GM18508 (cell line): ENCODE results near the gene HSPB7.
"Not testable (repeated sequence)": the region's sequence is repeated elsewhere in the genome, so short reads cannot be mapped to it uniquely, and the experiment has no call there.

Experiments
- ATAC-seq: cut with Tn5 transposase; IDR thresholded peaks from one replicate; pipeline ENCODE4 v1.9.1; 2021; ENCODE audit warnings: moderate number of reproducible peaks; ENCODE audit not compliant: insufficient read depth, unreplicated experiment

The HSPB7 gene

DNA sequence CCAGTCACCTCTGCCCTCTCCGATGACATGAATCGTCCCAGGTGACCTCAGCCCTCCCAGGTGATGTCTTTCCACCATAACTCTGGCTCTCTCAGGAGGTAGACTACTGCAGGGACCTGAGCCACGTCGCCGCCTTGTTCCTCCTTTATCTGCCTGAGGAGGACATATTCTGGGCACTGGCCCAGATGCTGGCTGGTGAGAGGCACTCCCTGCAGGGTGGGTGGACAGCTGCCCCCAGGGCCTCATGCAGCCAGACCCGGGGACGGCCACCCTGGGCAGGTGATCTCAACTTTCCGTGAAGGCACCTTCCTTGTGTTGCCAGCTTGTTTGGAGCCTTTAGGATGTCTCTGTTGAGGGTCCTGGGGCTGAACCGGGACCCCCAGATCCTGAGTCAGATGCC is 28.1 kb downstream of the HSPB7 start:
- ATAC-seq: no peak

DNA sequence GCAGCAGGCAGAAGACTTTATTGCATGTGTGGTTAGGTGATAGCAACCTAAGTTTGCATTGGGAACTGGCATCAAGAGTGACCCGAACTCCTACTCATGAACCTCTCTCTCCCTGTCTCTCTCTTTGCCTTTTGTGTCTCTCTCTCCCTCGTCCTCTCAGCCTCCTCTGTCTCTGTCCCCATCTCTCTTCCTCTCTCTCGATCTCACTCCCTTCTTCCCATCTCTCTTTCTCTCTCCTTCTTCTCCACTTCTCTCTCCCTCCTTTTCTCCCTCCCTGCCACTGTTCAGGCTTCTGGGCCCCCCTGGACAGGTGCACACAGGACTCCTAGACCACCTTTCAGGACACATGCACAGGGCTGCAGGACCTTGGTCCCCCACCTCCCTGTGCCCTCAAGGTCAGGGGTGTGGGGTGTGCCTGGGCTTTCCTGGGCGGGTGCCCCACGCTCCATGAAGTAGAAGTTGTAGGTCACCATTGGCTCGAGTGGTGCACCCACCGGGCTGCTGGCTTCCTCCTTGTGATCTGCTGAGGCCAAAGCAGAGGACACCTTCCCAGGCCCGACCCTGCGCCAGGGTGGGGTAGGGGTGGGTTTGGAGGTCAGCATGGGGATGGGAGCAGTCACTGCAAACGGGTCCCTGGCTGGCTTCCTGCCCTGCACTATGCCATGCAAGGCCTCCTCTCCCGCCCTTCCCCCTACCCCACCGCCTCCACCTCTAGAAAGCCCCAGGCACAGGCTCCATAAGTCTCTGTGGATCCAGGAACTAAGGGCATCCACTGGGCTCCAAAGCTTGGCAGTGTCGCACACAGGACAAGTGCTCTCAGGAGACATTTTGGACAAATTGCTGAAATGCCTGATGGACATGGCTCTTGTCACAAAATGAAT is 28.7 kb downstream of the HSPB7 start:
- ATAC-seq: no peak

DNA sequence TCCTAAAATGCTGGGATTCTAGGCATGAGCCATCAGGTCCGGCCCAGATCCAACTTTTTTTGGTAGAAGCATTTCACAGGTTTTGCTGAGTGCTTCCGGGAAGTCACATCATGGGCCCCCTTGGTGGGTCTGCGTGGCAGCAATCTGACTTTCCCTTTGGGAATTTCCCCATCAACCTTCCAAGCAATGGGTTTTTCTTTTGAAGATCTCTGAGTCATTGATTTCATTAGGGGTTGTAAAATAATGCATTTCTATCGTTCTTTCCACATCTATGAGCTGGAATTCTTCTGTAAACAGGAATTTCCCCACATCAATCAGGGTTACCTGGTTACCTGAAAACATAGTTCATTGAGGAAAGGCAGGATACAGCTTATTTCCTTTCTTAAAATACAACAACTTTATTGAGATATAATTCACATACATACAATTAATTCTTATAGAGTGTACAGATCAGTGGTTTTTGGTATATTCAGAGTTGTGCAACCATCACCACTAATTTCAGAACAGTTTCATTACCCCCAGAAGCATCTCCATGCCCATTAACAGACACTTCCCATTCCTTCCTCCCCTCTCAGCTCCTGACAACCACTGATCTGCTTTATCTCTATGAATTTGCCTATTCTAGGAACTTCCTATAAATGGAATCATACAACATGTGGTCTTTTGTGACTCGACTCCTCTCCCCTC is 32.1 kb downstream of the HSPB7 start:
- ATAC-seq: no peak

DNA sequence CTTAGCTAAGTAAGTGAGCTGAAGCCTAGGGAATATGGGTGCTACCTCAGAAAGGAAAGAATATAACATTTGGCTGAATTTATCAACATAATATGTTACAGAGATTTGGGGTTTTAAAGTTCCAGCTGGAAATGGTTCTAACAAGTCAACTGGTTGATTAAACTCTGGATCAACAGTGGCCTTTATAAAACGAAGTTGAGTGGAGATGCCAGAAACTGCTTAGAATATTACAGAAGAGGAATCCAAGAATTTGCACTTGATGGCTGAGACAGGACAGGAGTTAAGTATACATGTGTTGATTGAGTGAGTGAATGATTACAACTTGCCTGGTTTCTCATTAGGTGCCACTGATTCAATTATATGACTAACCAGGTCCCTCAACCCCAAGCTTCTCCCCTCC is 34.6 kb downstream of the HSPB7 start:
- ATAC-seq: no peak

DNA sequence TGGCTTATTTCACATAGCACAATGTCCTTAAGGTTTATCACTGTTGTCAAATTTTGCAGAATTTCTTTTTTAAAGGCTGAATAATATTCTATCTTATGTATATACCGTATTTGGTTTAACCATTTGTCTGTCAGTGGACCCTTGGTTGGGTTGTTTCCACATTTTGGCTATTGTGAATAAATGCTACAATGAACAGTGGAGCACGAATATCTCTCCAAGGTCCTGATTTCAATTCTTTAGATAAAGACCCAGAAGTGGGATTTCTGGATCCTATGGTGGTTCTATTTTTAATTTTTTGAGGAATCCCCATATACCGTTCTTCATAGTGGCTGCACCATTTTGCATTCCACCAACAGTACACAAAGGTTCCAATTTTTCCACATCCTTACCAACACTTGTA is 36.2 kb downstream of the HSPB7 start:
- no peak for ATAC-seq

DNA sequence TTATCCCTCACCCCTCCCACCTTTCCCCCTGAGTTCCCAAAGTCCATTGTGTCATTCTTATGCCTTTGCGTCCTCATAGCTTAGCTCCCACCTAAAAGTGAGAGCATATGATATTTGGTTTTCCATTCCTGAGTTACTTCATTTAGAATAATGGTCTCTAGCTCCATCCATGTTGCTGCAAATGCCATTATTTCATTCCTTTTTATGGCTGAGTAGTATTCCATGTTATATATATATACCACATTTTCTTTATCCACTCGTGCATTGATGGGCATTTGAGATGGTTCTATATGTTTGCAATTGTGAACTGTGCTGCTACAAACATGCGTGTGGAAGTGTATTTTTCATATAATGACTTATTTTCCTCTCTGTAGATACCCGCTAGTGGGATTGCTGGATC is 39.9 kb downstream of the HSPB7 start:
- not testable (repeated sequence) for ATAC-seq

DNA sequence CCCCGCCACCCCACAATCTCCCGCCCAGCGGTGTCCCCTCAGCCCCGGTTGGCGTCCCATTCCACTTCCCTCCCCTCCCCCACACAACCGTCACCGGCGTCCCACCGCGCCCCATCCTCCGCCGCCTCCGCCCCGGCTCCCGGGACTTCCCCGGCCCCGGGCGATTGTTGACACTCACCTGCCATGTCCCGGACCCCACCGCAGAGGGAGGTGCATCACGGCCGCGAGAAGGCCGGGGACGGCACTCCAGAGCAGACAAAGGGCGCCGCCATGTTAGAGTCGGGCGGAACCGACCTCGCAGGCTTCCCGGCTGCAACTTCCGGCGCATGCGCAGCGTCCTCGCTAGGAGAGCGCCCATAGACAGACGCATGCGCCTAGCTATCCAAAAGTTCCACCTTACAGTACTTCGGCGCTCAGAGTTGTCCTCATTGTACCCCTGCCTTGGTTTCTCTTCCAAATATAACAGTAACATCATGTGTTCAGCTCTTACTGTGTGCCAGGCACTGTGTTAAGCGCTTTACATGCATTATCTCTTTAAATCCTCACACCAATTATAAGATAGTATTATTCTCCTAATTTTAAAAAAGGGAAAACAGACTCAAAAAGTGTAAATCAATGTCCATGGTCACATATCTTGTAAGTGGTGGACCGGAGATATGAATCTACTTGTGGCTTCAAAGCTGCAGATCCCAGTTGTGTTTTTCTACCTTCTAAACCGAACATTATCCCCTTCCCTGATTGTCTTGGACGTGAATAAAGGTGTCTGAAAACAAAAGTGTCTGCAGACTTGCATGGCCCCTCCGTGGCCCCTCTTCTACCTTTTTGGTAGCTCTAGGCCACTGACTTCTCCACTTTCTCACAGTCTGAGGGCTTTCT is 41.8 kb downstream of the HSPB7 start, which contains the start of gene ZBTB17:
ZBTB17 (minus strand) TSS at position 297 of the 876 bp plus-strand sequence. CDS start 27,606 bp downstream, outside the sequence.
- no peak for ATAC-seq

DNA sequence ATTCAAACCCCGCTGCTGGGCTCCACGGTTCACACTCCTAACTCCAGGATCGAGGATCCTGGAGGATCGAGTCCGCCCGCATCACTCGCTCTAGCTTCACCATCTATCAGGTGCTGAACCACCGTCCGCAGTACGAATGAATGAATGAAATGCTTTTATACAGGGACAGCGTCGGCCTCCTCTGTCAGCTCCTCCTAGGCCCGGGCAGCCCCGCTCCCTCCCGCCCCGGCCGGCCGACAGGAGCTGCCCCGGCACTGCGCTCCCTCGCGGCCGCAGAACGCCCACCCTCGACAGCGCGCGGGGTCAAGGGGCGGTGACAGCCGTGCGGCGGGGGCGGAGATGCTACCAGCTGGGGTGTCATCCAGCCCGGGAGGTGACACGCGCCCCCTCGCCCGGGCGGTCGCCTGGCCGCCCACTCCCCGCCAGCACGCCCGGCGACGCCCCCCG is 42.5 kb downstream of the HSPB7 start:
- no peak for ATAC-seq

DNA sequence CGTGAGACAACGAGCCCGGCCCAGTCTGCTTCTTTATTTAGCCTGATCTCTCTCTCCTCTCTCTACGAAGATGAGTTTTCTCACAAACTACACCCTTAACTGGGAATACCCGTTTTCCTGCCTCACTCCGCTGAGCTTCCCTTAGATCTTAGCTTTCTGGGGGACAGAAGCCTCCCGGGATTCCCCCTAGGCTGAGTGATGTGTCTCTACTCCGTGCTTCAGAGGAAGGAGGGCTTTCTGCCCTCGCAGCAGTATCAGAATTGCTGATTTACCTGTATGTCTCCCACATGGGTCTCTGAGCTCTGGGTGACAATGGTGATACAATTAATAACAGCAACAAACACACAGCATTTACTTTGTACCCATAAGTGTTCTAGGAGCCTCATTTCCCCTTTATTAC is 43.0 kb downstream of the HSPB7 start:
- no peak for ATAC-seq

DNA sequence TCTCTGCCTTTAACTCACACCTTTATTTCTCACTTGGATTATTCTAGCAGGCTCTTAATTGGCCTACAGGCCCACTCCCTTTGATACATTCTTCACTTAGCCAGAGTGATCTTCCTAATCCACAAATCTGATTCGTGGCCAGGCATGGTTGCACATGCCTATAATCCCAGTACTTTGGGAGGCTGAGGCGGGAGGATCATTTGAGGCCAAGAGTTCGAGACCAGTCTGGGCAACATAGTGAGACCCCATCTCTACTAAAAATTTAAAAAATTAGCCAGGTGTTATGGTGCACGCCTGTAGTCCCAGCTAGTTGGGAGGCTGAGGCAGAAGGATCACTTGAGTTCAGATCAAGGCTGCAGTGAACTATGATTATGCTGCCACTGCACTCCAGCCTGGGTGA is 44.1 kb downstream of the HSPB7 start:
- ATAC-seq: no peak

DNA sequence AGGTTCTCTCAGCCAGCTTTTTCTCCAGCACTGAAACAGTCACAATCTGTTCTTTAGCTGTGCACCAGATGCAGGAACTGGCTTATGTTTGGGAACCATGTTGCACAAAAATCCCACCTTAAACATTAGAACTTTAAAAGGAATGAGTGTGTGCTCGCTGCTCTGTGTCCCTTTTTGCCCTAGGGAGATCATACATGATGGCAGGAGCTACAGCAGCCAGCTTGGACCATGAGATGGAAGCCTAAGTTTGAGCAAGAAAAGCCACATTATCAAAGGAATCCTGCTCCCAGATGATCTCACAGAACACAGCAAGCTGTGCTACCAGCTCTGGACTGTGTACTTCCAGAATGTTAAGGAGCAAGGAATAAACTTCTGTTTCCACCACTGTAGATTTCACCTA is 45.4 kb downstream of the HSPB7 start:
- ATAC-seq: no peak

DNA sequence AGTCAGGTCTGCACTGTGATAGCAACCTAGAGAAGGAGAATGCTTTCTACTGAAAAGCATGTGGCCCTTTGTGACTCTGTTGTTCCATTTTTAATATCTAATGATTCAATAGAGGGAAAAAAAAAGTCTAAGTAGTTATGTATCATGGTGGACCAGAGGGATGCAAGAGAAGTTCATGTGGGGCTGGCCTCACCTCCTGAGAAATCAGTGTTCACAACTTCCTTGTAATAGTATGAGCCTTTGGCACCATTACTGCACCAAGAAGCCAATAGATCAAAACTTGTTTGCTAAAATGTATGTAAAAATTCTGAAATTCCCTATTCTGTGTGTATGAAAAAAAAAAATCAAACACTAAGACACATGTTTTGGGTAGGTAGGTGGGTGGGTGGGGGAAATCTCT is 46.9 kb downstream of the HSPB7 start:
- ATAC-seq: no peak

DNA sequence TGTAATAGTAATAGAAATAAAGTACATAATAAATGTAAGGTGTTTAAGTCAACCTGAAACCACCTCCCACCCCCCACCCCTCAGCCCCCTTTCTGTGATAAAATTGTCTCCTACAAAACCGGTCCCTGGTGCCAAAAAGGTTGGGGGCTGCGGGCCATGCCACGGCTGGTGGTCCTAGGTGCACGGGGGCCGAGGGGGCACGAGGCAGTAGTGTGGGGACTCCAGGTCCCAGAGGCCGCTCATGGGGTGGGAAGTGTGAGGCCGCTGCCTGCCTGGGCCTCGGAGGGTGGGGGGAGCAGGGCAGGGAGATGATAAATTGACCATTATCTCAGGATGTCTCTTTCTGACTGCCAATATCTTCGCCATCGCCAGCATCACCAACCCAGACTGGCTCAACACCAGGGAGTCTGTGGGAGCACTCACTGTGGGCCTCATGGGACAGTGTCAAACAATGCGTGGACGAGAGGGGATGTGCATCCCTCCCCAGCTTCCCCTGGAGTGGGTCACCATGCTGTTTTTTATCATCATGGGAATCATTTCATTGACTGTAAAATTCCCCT is 48.4 kb downstream of the HSPB7 start:
- no peak for ATAC-seq

DNA sequence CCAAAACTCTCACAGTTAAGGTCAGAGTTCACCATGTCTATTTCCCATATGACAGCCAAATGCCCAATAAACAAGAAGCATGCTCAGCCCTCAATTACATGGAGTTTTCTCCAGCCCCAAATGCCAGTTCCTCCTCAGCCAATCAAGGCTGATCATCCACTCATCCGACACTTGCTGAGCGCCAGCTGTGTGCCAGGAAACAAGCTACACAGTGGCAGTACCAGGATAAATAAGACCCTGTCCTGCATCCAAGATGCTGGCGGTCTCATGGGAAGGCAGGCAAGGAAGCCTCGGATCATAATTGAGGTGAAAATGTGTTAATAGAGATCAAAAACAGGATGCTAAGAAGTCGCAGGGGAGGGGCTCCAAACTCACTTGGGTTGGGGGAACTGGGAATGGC is 49.7 kb downstream of the HSPB7 start:
- no peak for ATAC-seq

DNA sequence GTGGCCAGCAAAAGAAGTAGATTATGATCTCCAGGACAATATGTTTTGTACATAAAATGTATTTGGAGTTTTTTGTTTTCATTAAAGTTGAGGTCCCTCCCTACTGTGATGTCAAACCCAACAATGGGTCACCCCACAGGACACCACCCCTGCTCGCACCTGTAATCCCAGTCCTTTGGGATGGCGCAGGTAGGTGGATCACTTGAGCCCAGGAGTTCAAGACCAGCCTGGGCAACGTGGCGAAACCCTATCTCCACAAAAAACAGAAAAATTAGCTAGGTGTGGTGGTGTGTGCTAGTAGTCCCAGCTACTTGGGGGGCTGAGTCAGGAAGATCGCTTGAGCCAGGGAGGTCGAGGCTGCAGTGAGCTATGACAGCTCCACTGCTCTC is 50.9 kb downstream of the HSPB7 start:
- no peak for ATAC-seq

DNA sequence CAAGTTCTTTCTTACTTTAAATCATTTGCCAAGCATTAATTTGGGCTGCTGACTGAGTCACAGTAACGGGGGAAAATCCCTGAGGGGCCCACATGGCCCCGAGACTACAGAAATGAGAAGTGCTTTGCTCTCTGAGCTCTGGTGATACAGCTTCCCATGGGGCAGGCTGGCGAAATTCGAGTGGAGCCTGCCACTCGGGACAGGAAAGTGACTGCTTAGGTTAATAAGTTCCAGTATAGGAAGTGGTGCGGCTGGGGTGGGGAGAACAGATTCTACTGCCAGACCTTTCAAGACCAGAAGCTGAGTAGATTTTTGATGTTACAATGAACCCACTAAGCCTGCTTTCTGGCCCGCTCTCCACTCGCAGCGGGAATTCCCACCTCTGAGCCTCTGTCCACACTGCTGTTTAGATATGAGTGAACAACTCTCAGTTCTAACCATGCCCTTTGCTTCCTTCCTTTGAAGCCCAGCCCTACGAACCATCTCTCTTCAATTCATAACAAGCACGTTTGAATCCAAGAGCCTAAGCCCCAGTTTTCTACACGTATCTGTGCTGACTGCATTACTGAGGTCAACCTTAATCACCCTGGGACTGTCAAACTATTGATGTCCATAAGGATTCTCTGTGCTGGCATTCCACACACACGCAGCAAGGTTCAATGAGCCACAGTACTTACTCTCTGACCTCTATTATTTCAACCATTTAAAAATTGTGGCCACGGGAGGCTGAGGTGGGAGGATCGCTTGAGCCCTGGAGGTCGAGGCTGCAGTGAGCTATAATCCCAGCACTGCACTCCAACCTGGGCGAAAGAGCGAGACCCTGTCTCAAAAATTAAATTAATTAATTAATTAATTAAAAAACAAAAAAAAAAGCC is 51.5 kb downstream of the HSPB7 start:
- ATAC-seq: peak; percentile 44

DNA sequence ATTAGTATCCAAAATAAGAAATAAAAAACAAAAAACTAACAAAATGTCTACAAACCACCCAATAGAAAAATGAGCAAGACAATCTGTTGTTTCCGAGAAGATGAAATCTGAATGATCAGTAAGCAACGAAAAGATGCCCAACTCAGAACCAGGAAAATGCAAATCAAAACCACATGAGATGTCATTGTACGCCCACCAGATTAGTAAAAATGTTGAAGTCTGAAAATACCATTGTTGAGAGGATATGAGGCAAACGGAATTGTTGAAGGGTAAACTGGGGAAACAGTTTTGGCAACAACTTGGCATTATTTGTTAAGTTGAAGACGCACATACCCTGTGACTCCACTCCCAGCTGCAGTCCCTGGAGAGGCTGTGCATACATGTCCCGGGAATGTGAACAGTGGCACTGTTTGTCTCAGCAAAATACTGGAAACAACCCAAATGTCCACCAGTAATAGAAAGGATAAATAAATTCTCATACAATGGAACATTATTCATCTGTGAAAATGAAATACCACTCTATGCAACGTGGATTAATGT is 52.5 kb downstream of the HSPB7 start:
- no peak for ATAC-seq
